Measurements from ENCODE around the gene CIAPIN1. TPM values are rescaled to one million over a fixed set of nuclear protein-coding genes. Genes with fewer than 3 reads are reported as not detected.

Gene CIAPIN1
- total RNA-seq, 1 donor from 2014 or later, result 56.9 TPM

GRCh38 chr16:57394444-57394843 is 52.7 kb downstream of the CIAPIN1 start:
- peaks cover 0 to 4% (median 0%) of the 10 kb centered on the region in 3 donors for H3K4me1 ChIP-seq (ENCODE audit: control insufficient read depth in 3 of 3, insufficient read depth in 3 of 3, low read length in 3 of 3)
- no peak overlapping the region for H3K4me3 ChIP-seq (ENCODE audit: low read length in 3 of 3)
- peaks cover 0 to 3% (median 2%) of the 10 kb centered on the region in 3 donors for H3K27me3 ChIP-seq (ENCODE audit: control insufficient read depth in 3 of 3, insufficient read depth in 3 of 3, low read length in 3 of 3)
- no peaks in the 10 kb centered on the region for H3K36me3 ChIP-seq (ENCODE audit: control insufficient read depth in 3 of 3, insufficient read depth in 3 of 3, low read length in 3 of 3)
- no peak overlapping the region for H3K27ac ChIP-seq (ENCODE audit: low read depth, low read length)
- H3K9me3 ChIP-seq (ENCODE audit: control insufficient read depth in 3 of 3, low read length in 3 of 3), result peaks cover 0 to 4% (median 0%) of the 10 kb centered on the region in 3 donors
- H3K9ac ChIP-seq (ENCODE audit: low read depth in 1 of 3, low read length in 3 of 3), result no peak overlapping the region

DNA sequence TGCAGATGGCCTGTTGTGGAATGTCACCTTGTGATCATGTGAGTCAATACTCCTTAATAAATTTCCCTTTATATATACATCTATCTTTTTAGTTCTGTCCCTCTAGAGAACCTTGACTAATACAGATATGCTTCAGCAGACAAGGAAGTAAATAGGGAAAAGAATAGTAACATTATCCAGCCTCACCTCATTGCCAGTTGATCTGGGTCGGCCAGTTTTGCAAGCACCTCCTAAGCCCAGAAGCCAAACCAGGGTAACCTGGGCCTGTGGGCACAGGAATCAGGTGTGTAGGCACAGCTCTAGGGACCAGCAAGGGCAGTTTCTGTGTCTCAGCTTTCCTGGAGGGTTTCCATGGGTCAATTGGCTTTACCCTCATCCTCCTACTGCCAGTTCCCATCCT is 54.5 kb downstream of the CIAPIN1 start:
- Histone ChIP-seq H3K36me3 (ENCODE audit: control insufficient read depth in 3 of 3, insufficient read depth in 3 of 3, low read length in 3 of 3) (no peaks in the 10 kb centered on the region), H3K9ac (ENCODE audit: low read depth in 1 of 3, low read length in 3 of 3) (no peak overlapping the region), H3K27ac (ENCODE audit: low read depth, low read length) (no peak overlapping the region), H3K9me3 (ENCODE audit: control insufficient read depth in 3 of 3, low read length in 3 of 3) (peaks cover 0 to 4% (median 0%) of the 10 kb centered on the region in 3 donors), H3K4me1 (ENCODE audit: control insufficient read depth in 3 of 3, insufficient read depth in 3 of 3, low read length in 3 of 3) (peaks cover 0 to 9% (median 0%) of the 10 kb centered on the region in 3 donors), H3K4me3 (ENCODE audit: low read length in 3 of 3) (no peak overlapping the region), H3K27me3 (ENCODE audit: control insufficient read depth in 3 of 3, insufficient read depth in 3 of 3, low read length in 3 of 3) (peaks cover 0 to 3% (median 2%) of the 10 kb centered on the region in 3 donors)

GRCh38 chr16:57391708-57392107 is 55.5 kb downstream of the CIAPIN1 start:
- H3K9me3 ChIP-seq (ENCODE audit: control insufficient read depth in 3 of 3, low read length in 3 of 3), result peaks cover 0 to 4% (median 0%) of the 10 kb centered on the region in 3 donors
- peaks cover 0 to 3% (median 2%) of the 10 kb centered on the region in 3 donors for H3K27me3 ChIP-seq (ENCODE audit: control insufficient read depth in 3 of 3, insufficient read depth in 3 of 3, low read length in 3 of 3)
- no peak overlapping the region for H3K4me3 ChIP-seq (ENCODE audit: low read length in 3 of 3)
- peaks cover under 1 to 9% (median under 1%) of the 10 kb centered on the region in 3 donors for H3K4me1 ChIP-seq (ENCODE audit: control insufficient read depth in 3 of 3, insufficient read depth in 3 of 3, low read length in 3 of 3)
- no peak overlapping the region for H3K27ac ChIP-seq (ENCODE audit: low read depth, low read length)
- H3K36me3 ChIP-seq (ENCODE audit: control insufficient read depth in 3 of 3, insufficient read depth in 3 of 3, low read length in 3 of 3), result no peaks in the 10 kb centered on the region
- no peak overlapping the region for H3K9ac ChIP-seq (ENCODE audit: low read depth in 1 of 3, low read length in 3 of 3)

- Histone ChIP-seq H3K4me3 (ENCODE audit: low read length in 3 of 3) (no peak overlapping the region), H3K4me1 (ENCODE audit: control insufficient read depth in 3 of 3, insufficient read depth in 3 of 3, low read length in 3 of 3) (peaks cover 4 to 12% (median 5%) of the 10 kb centered on the region in 3 donors), H3K9ac (ENCODE audit: low read depth in 1 of 3, low read length in 3 of 3) (no peak overlapping the region), H3K27ac (ENCODE audit: low read depth, low read length) (no peak overlapping the region), H3K9me3 (ENCODE audit: control insufficient read depth in 3 of 3, low read length in 3 of 3) (peaks cover 0 to 4% (median 0%) of the 10 kb centered on the region in 3 donors), H3K36me3 (ENCODE audit: control insufficient read depth in 3 of 3, insufficient read depth in 3 of 3, low read length in 3 of 3) (no peaks in the 10 kb centered on the region), H3K27me3 (ENCODE audit: control insufficient read depth in 3 of 3, insufficient read depth in 3 of 3, low read length in 3 of 3) (peaks cover 0 to 3% (median 2%) of the 10 kb centered on the region in 3 donors)
These were observed 55.9 kb downstream of the CIAPIN1 start for GRCh38 chr16:57391300-57391699.

GRCh38 chr16:57390636-57391295 is 56.4 kb downstream of the CIAPIN1 start:
- Histone ChIP-seq H3K36me3 (ENCODE audit: control insufficient read depth in 3 of 3, insufficient read depth in 3 of 3, low read length in 3 of 3) (no peaks in the 10 kb centered on the region), H3K9ac (ENCODE audit: low read depth in 1 of 3, low read length in 3 of 3) (no peak overlapping the region), H3K27ac (ENCODE audit: low read depth, low read length) (no peak overlapping the region), H3K9me3 (ENCODE audit: control insufficient read depth in 3 of 3, low read length in 3 of 3) (peaks cover 0 to 4% (median 0%) of the 10 kb centered on the region in 3 donors), H3K27me3 (ENCODE audit: control insufficient read depth in 3 of 3, insufficient read depth in 3 of 3, low read length in 3 of 3) (peaks cover 0 to 3% (median 2%) of the 10 kb centered on the region in 3 donors), H3K4me1 (ENCODE audit: control insufficient read depth in 3 of 3, insufficient read depth in 3 of 3, low read length in 3 of 3) (peaks cover 6 to 16% (median 6%) of the 10 kb centered on the region in 3 donors), H3K4me3 (ENCODE audit: low read length in 3 of 3) (no peak overlapping the region)

DNA sequence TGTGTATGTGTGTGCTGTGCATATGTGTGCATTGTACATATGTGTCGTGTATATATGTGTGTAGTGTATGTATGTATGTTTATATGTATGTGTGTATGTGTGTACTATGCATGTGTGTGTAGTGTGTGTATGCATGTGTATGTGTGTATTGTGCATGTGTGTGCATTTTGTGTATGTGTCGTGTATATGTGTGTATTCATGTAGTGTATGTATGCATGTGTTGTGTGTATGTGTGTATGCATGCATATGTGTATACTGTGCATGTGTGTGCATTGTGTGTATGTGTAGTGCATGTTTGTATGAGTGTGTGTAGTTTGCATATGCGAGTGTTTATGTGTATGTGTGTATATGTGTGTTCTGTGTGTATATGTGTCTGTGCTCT is 58.1 kb downstream of the CIAPIN1 start:
- Histone ChIP-seq H3K9ac (ENCODE audit: low read depth in 1 of 3, low read length in 3 of 3) (no peak overlapping the region), H3K27ac (ENCODE audit: low read depth, low read length) (no peak overlapping the region), H3K9me3 (ENCODE audit: control insufficient read depth in 3 of 3, low read length in 3 of 3) (peaks cover 0 to 4% (median 0%) of the 10 kb centered on the region in 3 donors), H3K27me3 (ENCODE audit: control insufficient read depth in 3 of 3, insufficient read depth in 3 of 3, low read length in 3 of 3) (no peaks in the 10 kb centered on the region), H3K4me3 (ENCODE audit: low read length in 3 of 3) (no peak overlapping the region), H3K4me1 (ENCODE audit: control insufficient read depth in 3 of 3, insufficient read depth in 3 of 3, low read length in 3 of 3) (peaks cover 6 to 18% (median 10%) of the 10 kb centered on the region in 3 donors), H3K36me3 (ENCODE audit: control insufficient read depth in 3 of 3, insufficient read depth in 3 of 3, low read length in 3 of 3) (no peaks in the 10 kb centered on the region)

DNA sequence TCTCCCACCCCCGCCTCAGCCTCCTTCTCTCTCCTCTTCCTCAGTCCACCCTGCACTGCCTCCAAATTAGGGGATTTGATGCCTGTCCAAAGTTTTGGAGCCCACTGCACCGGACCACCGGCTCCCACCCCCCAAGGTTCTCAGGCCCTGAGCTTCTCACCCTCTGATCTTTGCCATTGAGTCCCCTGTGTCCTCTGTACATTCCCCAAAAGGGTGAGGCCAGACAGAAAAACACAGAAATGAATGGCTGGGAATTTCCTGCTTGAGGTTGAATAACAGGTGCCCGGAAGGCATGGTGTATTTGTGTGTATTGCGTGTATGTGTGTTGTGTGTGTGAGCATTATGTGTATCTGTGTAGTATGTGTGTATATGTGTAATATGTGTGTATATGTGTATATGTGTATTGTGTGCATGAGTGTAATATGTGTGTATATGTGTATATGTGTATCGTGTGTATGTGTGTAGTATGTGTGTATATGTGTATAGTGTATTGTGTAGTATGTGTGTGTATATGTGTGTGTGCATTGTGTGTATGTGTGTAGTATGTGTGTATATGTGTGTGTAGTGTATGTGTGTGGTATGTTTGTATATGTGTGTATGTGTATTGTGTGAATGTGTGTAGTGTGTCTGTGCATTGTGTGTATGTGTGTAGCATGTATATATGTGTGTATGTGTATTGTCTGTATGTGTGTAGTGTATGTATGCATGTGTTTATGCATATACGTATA is 58.7 kb downstream of the CIAPIN1 start:
- H3K9ac ChIP-seq (ENCODE audit: low read depth in 1 of 3, low read length in 3 of 3), result no peak overlapping the region
- H3K4me1 ChIP-seq (ENCODE audit: control insufficient read depth in 3 of 3, insufficient read depth in 3 of 3, low read length in 3 of 3), result peaks cover 6 to 18% (median 13%) of the 10 kb centered on the region in 3 donors
- H3K36me3 ChIP-seq (ENCODE audit: control insufficient read depth in 3 of 3, insufficient read depth in 3 of 3, low read length in 3 of 3), result no peaks in the 10 kb centered on the region
- H3K27me3 ChIP-seq (ENCODE audit: control insufficient read depth in 3 of 3, insufficient read depth in 3 of 3, low read length in 3 of 3), result no peaks in the 10 kb centered on the region
- H3K27ac ChIP-seq (ENCODE audit: low read depth, low read length), result no peak overlapping the region
- peaks cover 0 to 4% (median 0%) of the 10 kb centered on the region in 3 donors for H3K9me3 ChIP-seq (ENCODE audit: control insufficient read depth in 3 of 3, low read length in 3 of 3)
- H3K4me3 ChIP-seq (ENCODE audit: low read length in 3 of 3), result no peak overlapping the region

DNA sequence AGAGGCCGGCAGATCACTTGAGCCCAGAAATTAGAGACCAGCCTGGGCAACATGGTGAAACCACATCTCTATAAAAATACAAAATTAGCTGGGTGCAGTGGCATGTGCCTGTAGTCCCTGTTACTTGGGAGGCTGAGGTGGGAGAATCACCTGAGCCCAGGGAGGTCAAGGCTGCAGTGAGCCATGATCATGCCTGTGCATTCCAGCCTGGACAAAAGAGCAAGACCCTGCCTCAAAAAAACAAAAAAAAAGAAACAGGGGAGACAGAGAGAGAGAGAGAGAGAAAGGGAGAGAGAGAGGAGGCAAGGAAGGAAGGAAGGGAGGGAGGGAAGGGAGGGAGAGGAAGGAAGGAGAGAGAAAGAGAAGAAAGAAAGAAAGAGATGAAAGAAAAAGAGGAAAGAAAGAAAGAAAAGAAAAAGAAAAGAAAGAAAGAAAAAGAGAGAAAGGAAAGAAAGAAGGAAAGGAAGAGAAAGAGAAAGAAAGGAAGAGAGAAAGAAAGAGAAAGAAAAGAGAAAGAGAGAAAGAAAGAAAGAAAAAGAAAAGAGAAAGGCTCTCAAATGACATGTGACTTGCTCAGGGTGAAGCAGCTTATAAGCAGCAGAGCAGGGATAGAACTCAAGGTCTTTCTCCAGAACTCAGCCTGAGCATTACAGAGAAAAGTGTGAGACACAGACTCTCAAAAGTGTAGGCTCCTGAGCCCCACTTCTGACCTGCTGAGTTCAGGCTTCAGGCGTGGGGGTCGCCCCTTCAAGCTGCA is 59.4 kb downstream of the CIAPIN1 start:
- H3K4me1 ChIP-seq (ENCODE audit: control insufficient read depth in 3 of 3, insufficient read depth in 3 of 3, low read length in 3 of 3), result peaks cover 6 to 18% (median 13%) of the 10 kb centered on the region in 3 donors
- H3K27ac ChIP-seq (ENCODE audit: low read depth, low read length), result no peak overlapping the region
- no peak overlapping the region for H3K4me3 ChIP-seq (ENCODE audit: low read length in 3 of 3)
- peaks cover 0 to 4% (median 0%) of the 10 kb centered on the region in 3 donors for H3K9me3 ChIP-seq (ENCODE audit: control insufficient read depth in 3 of 3, low read length in 3 of 3)
- H3K36me3 ChIP-seq (ENCODE audit: control insufficient read depth in 3 of 3, insufficient read depth in 3 of 3, low read length in 3 of 3), result no peaks in the 10 kb centered on the region
- no peak overlapping the region for H3K9ac ChIP-seq (ENCODE audit: low read depth in 1 of 3, low read length in 3 of 3)
- no peaks in the 10 kb centered on the region for H3K27me3 ChIP-seq (ENCODE audit: control insufficient read depth in 3 of 3, insufficient read depth in 3 of 3, low read length in 3 of 3)

DNA sequence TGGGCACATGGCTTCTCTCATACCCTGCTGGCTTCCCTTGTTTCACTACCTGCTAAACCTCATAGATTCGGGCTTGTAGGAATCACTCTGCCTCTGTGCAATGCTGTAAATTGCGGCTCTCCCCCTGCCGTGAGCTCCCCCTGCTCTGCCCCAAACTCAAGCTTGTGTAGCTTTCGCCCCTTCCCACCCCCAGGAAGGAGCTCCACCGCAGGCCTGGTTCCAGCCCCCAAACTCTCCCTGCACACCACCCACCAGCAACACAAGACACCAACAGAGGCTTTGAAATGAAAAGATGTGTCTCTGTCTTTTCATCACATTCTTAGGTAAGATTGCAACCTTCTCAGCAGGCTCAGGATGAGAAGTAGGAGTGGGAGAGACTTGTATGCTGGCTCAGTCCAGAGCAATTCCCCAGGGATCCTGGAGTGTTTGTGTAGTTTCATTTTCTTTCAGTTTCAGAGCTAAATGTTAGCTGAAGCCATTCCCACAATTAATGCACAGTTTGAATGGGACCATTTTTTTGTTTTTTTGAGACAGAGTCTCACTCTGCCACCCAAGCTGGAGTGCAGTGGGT is 60.7 kb downstream of the CIAPIN1 start:
- peaks cover 6 to 18% (median 13%) of the 10 kb centered on the region in 3 donors for H3K4me1 ChIP-seq (ENCODE audit: control insufficient read depth in 3 of 3, insufficient read depth in 3 of 3, low read length in 3 of 3)
- no peaks in the 10 kb centered on the region for H3K27me3 ChIP-seq (ENCODE audit: control insufficient read depth in 3 of 3, insufficient read depth in 3 of 3, low read length in 3 of 3)

More for the DNA sequence above, 60.7 kb downstream of the CIAPIN1 start:
- Histone ChIP-seq H3K9me3 (ENCODE audit: control insufficient read depth in 3 of 3, low read length in 3 of 3) (peaks cover 0 to 4% (median 0%) of the 10 kb centered on the region in 3 donors), H3K4me3 (ENCODE audit: low read length in 3 of 3) (peak overlapping the region in 1 of 3 donors; percentile 6), H3K9ac (ENCODE audit: low read depth in 1 of 3, low read length in 3 of 3) (peak overlapping the region in 1 of 3 donors; percentile 3), H3K36me3 (ENCODE audit: control insufficient read depth in 3 of 3, insufficient read depth in 3 of 3, low read length in 3 of 3) (no peaks in the 10 kb centered on the region), H3K27ac (ENCODE audit: low read depth, low read length) (no peak overlapping the region)
